Testis (tissue), 2 donors: ENCODE measurements around the gene TRIP12.

Experiments
- POLR2A ChIP-seq: fragments of 450-650 bp; IDR thresholded peaks from one replicate; pipeline ENCODE4 v1.6.1; 2017; ENCODE audit warnings: antibody characterized with exemption, mild to moderate bottlenecking, moderate library complexity
- TF ChIP-seq, protein P1 (sequence below), 3 experiments: fragments of 450-650 bp in 2 of 3; fragments of 200-600 bp in 1 of 3; sonication (generic) in 1 of 3; IDR thresholded peaks; one replicate each; pipeline ENCODE4 v1.5.1; 2016 to 2019; ENCODE audit warnings: antibody characterized with exemption in 3 of 3, mild to moderate bottlenecking in 2 of 3, moderate library complexity in 1 of 3

DNA sequence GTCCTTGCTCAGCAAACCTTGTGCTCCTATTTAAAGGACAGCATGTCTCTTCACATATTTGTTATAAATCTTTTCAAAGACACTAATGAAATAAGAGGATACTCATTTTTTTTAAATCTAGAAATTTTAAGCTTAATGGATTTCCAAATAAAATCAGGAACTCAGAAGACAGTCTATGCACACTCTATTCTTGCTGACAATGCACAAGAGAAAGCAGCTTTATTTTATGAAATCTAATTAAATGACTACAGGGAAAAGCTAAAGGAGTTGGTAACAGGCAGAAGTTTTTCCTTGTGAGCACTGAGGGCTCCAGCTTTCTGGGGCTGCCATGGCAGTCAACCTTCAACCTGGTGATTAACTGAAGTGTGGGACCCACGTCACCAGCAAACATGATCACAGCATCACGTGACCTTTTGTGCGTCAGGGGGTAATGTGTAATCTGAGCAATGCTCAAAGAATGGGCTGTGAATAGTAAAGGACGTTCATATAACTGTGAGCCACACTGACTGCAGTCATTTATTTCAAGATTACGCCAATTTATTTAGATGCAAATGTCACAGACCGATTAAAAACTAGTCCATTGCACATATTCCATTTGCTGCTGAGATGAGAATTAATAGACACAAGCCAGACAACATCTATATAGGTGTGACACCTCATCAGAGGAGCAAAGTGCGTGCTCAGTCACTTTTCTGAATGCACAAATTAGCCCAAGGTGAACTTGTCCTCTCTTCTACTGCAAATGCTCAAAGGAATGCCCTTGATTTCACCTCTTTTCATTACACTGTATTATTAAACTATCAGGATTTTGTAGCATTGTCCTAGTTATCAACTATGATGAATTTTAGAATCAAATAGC lies 195.9 kb downstream of the TRIP12 start:
- TF ChIP-seq, protein P1, sequence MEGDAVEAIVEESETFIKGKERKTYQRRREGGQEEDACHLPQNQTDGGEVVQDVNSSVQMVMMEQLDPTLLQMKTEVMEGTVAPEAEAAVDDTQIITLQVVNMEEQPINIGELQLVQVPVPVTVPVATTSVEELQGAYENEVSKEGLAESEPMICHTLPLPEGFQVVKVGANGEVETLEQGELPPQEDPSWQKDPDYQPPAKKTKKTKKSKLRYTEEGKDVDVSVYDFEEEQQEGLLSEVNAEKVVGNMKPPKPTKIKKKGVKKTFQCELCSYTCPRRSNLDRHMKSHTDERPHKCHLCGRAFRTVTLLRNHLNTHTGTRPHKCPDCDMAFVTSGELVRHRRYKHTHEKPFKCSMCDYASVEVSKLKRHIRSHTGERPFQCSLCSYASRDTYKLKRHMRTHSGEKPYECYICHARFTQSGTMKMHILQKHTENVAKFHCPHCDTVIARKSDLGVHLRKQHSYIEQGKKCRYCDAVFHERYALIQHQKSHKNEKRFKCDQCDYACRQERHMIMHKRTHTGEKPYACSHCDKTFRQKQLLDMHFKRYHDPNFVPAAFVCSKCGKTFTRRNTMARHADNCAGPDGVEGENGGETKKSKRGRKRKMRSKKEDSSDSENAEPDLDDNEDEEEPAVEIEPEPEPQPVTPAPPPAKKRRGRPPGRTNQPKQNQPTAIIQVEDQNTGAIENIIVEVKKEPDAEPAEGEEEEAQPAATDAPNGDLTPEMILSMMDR (IDR thresholded peaks at IDR 0.05), result no peak
- TF ChIP-seq POLR2A, result no peak
